HG03175 (cell line): ENCODE results near the gene ZBTB39.
"Not testable (repeated sequence)": the region's sequence is repeated elsewhere in the genome, so short reads cannot be mapped to it uniquely, and the experiment has no call there.

Source experiments
- ATAC-seq: cut with Tn5 transposase; IDR thresholded peaks from one replicate; pipeline ENCODE4 v1.9.1; 2021; ENCODE audit warnings: mild to moderate bottlenecking, moderate library complexity; ENCODE audit not compliant: unreplicated experiment

ZBTB39 gene

GRCh38 chr12:57005980-57006808, at the start of gene ZBTB39:
Gene ZBTB39 (minus strand): TSS chr12:57006546. CDS start chr12:57004917, 1,629 bp downstream.
- peak; percentile 75 for ATAC-seq

GRCh38 chr12:57055824-57056223, 49.5 kb upstream of the ZBTB39 start:
- ATAC-seq, result no peak

GRCh38 chr12:57053901-57054300, 47.6 kb upstream of the ZBTB39 start:
- ATAC-seq, result not testable (repeated sequence)

GRCh38 chr12:57053146-57053545, 46.8 kb upstream of the ZBTB39 start:
- ATAC-seq, result not testable (repeated sequence)

- no peak for ATAC-seq
Observed at GRCh38 chr12:57051011-57051410, 44.7 kb upstream of the ZBTB39 start.

GRCh38 chr12:57049890-57050289, 43.5 kb upstream of the ZBTB39 start, which contains the start of gene MYO1A:
Gene MYO1A (minus strand): TSS chr12:57050129. CDS start chr12:57048323, 1,806 bp downstream.
- ATAC-seq, result no peak

- ATAC-seq, result no peak
Observed at GRCh38 chr12:57049119-57049446, 42.7 kb upstream of the ZBTB39 start.

- ATAC-seq, result no peak
Observed at GRCh38 chr12:57048423-57049118, 42.2 kb upstream of the ZBTB39 start.

GRCh38 chr12:57047981-57048380, 41.6 kb upstream of the ZBTB39 start:
- no peak for ATAC-seq

GRCh38 chr12:57046947-57047890, 40.9 kb upstream of the ZBTB39 start:
- ATAC-seq, result no peak

- ATAC-seq, result no peak
Observed at GRCh38 chr12:57046086-57046791, 39.9 kb upstream of the ZBTB39 start.

GRCh38 chr12:57044889-57045288, 38.5 kb upstream of the ZBTB39 start:
- ATAC-seq, result no peak

GRCh38 chr12:57044468-57044867, 38.1 kb upstream of the ZBTB39 start:
- ATAC-seq, result no peak

- ATAC-seq, result no peak
Observed at GRCh38 chr12:57042695-57043094, 36.3 kb upstream of the ZBTB39 start.

- no peak for ATAC-seq
Observed at GRCh38 chr12:57040750-57041149, 34.4 kb upstream of the ZBTB39 start.

GRCh38 chr12:57040211-57040610, 33.9 kb upstream of the ZBTB39 start:
- ATAC-seq, result no peak

GRCh38 chr12:57039016-57039798, 32.9 kb upstream of the ZBTB39 start:
- ATAC-seq, result no peak

- no peak for ATAC-seq
Observed at GRCh38 chr12:57037264-57037663, 30.9 kb upstream of the ZBTB39 start.

- no peak for ATAC-seq
Observed at GRCh38 chr12:57033431-57033830, 27.1 kb upstream of the ZBTB39 start.

GRCh38 chr12:57031789-57032188, 25.4 kb upstream of the ZBTB39 start:
- no peak for ATAC-seq
